Skeletal muscle cell (primary cell): ENCODE data around the gene DRD5.

Experiments used
- DNase-seq: peaks from one replicate; pipeline ENCODE4 v3.0.0-alpha.2; 2010; ENCODE audit warnings: low read depth
- H3K4me3 ChIP-seq: 2 replicates; pipeline ENCODE4 v1.5.1; 2011; ENCODE audit warnings: low read depth, mild to moderate bottlenecking, control low read depth, low read length, moderate library complexity

The DRD5 gene

DNA sequence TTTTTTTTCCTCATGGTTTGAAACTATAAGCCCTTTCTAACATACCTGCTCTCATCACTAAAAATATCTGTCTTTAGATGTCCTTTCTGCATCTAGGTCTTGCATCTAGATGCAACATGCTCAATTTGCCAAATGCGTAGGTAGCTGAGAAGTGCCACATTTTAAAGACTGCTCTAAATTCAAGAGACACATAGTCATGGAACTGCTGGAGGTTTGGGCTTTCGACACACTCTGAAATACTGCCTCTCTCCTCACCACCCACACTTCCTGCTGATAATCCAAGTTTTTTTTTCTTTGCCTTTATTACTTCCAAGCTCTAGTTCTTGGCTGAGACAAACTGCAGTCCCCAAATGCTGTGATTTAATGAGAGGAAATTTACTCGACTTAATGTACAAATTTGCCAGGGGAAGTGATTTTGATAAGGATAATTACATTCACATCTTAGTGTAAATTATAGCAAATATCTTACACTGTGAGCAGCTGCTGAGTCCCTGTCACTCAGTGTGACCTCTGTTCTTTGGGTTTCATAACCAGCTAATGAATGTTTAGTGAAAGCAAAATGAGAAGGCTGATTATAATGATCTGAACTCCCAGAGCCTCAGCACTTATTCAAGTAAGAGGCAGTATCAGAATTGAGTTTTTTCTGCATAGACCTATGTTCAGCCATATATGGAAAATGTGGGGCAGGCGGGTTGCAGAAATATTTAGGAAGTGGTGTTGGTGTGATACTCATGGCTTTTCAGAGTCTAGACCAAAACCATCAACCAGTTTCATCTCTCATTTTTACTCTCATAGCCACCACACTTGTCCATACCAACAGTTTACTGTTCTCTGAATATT is 31.3 kb downstream of the DRD5 start:
- DNase-seq = no peak
- H3K4me3 ChIP-seq = no peak overlapping the region

DNA sequence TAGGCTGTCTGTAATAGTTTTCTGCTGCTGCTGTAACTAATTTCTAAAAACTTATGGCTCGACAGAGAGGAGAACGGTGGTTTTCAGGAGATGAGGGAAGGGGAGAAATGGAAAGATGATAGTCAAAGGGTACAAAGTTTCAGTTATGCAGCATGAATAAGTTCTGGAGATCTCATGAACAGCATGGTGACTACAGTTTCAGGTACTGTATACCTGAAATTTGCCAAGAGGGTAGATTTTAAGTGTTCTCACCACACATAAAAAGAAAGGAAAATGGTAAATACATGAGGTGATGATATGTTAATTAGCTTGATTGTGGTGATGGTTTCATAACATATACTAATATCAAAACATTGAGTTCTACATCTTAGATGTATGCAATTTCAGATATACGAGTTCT is 34.9 kb downstream of the DRD5 start:
- no peak for DNase-seq
- no peak overlapping the region for H3K4me3 ChIP-seq

DNA sequence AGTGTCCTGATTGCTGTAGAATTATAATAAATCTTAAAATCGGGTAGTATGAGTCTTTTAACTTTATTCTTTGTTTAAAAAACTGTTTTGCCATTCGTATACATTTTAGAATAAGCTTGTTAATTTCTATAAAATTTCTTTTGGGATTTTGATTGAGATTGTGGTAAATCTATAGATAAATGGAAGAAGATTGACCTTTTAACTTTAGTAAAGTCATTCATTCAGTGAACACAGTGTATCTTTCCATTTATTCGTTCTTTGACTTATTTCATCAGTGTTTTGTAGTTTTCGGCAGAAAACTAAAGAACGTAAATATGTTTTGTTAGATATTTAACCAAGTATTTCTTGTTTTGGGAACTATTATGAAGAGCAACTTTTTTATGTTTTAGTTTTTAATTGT is 38.9 kb downstream of the DRD5 start:
- no peak for DNase-seq
- no peak overlapping the region for H3K4me3 ChIP-seq

DNA sequence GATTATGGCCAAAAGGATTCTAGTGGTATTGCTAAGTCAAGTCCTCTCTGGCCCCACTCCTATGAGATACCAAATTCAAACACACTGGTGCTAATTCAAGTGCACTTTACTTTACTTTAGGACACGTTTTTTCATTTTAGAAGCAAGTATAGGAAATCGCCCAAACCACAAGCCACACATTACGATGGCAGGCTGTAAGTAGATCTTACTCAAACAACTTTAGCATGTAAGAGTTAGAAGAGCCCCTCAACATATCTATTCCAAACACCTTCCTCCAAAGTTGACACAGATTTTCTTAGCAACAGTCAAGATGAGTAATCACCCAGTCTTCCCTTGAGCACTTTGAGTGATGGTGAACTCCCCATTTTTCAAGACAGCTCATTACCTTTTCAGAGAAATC is 43.6 kb downstream of the DRD5 start:
- no peak overlapping the region for H3K4me3 ChIP-seq
- no peak for DNase-seq

DNA sequence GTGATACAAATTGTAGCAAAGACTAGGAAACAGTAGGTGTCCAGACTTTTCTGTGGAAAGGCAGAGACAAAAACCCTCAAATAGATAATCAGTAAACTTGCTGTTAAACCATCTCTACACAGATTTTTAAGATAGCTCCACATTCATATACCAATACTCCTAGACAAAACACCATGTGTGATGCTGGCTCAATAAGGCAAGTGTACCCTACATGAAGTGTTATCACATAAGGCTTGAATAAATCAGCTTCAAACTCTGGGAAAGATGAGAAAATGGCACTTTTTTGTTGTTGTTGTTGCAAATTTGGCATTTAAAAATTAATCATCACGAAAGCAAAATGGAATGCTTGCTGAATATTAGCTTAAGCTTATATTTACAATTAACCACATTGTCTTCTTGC is 45.1 kb downstream of the DRD5 start:
- DNase-seq = no peak
- no peak overlapping the region for H3K4me3 ChIP-seq

DNA sequence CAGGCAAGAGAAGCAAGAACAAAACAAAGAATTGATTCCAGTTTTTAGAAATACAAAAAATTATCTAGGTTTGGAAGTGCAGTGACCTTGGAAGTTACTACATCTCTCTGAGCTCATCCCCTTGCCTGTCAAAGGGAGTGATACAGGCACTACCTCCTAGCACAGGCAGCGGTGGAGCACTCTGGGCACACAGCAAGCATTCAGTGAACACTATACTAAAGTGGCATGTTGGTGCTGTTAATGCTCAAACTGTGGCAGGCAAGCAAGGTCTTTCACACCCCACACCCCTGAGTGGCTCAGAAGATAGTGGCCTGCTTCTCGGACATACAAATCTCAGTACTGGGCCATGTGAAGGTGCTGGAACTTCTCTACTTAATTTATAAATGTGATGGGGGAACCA is 51.2 kb downstream of the DRD5 start:
- no peak overlapping the region for H3K4me3 ChIP-seq
- DNase-seq = no peak

DNA sequence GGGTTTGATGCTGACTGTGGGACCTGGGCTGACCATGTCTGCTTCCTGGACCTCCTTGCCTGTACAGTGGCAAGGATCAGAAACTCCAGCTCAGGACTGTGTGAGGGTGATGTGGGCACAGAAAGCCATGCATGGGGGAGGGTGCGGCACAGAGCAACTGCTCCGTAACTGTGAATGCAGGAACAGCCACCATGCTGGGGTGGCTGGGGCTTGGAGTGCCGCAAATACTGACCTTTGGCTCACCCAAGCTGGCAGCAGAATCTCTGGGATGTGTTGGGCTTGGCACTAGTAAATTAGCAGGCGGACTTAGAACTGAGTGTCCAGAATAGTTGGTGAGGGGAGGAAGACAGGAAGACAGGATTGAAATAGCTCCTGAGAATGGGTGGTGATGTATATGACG is 52.0 kb downstream of the DRD5 start:
- no peak for DNase-seq
- no peak overlapping the region for H3K4me3 ChIP-seq
